Mesothelial cell of epicardium (in vitro differentiated cells): ENCODE measurements around the gene NUDT13. TPM values are rescaled to one million over a fixed set of nuclear protein-coding genes. Genes with fewer than 3 reads are reported as not detected.

Source experiments
- DNase-seq, 2 experiments: peaks; one replicate each; pipeline ENCODE4 v3.0.0; 2021; ENCODE audit warnings: low spot score in 2 of 2; ENCODE audit not compliant: unreplicated experiment in 2 of 2
- H3K27ac Mint-ChIP-seq: 2 replicates; pipeline ENCODE4 v1.8.0; 2021; ENCODE audit warnings: mixed read lengths
- H3K27me3 Mint-ChIP-seq: 2 replicates; pipeline ENCODE4 v1.8.0; 2021; ENCODE audit warnings: low read depth, mixed read lengths
- H3K36me3 Mint-ChIP-seq: 2 replicates; pipeline ENCODE4 v1.8.0; 2021; ENCODE audit warnings: mixed read lengths
- H3K4me1 Mint-ChIP-seq: 2 replicates; pipeline ENCODE4 v1.8.0; 2021; ENCODE audit warnings: mixed read lengths
- H3K4me3 Mint-ChIP-seq: 2 replicates; pipeline ENCODE4 v1.8.0; 2021; ENCODE audit warnings: mild to moderate bottlenecking, moderate library complexity, mixed read lengths
- H3K9me3 Mint-ChIP-seq: 2 replicates; pipeline ENCODE4 v1.8.0; 2021; ENCODE audit warnings: mixed read lengths
- CTCF ChIP-seq: fragments of 200-600 bp; sonication (generic); IDR thresholded peaks from one replicate; pipeline ENCODE4 v1.5.0; 2021; ENCODE audit warnings: antibody characterized with exemption; ENCODE audit not compliant: unreplicated experiment
- total RNA-seq: library from RNA; stranded (reverse); gene quantifications from 3 replicates; pipeline ENCODE4 v1.2.1, GENCODE V29; 2021

Gene NUDT13
- total RNA-seq, 1 donor from 2014 or later: 3.7 TPM

GRCh38 chr10:73166972-73167371, 56.7 kb downstream of the NUDT13 start:
- no peak for TF ChIP-seq CTCF

GRCh38 chr10:73167458-73167782, 57.2 kb downstream of the NUDT13 start:
- TF ChIP-seq CTCF: no peak
- peaks cover 8% of the 10 kb centered on the region for H3K9me3 Mint-ChIP-seq
- DNase-seq: no peak
- H3K36me3 Mint-ChIP-seq: peaks cover 25% of the 10 kb centered on the region
- peak overlapping the region; percentile 100 for H3K4me3 Mint-ChIP-seq
- H3K27me3 Mint-ChIP-seq: no peaks in the 10 kb centered on the region
- peaks cover 20% of the 10 kb centered on the region for H3K4me1 Mint-ChIP-seq
- H3K27ac Mint-ChIP-seq: peak overlapping the region; percentile 100

More at GRCh38 chr10:73166972-73167371, 56.7 kb downstream of the NUDT13 start:
- Mint-ChIP-seq H3K27me3 (no peaks in the 10 kb centered on the region), H3K4me3 (peak overlapping the region; percentile 100), H3K27ac (peak overlapping the region; percentile 100), H3K4me1 (peaks cover 20% of the 10 kb centered on the region), H3K36me3 (peaks cover 29% of the 10 kb centered on the region), H3K9me3 (peaks cover 11% of the 10 kb centered on the region)
- DNase-seq: no peak

GRCh38 chr10:73167783-73168464, 57.7 kb downstream of the NUDT13 start, which contains the start of the genes ECD and FAM149B1:
Gene ECD (minus strand): TSS chr10:73168008. CDS start chr10:73163937, 4,071 bp downstream.
Gene FAM149B1 (plus strand): TSS chr10:73168119. CDS start chr10:73168340, 221 bp downstream.
- peaks cover 22% of the 10 kb centered on the region for H3K36me3 Mint-ChIP-seq
- peaks cover 20% of the 10 kb centered on the region for H3K4me1 Mint-ChIP-seq
- peaks cover 8% of the 10 kb centered on the region for H3K9me3 Mint-ChIP-seq
- DNase-seq: peak; percentile 82 to 93
- H3K27ac Mint-ChIP-seq: peak within 1 kb of the TSS; percentile 100
- H3K4me3 Mint-ChIP-seq: peak within 1 kb of the TSS; percentile 100
- H3K27me3 Mint-ChIP-seq: no peaks in the 10 kb centered on the region
- no peak for TF ChIP-seq CTCF

GRCh38 chr10:73168465-73168803, 58.2 kb downstream of the NUDT13 start:
- no peaks in the 10 kb centered on the region for H3K27me3 Mint-ChIP-seq
- H3K4me3 Mint-ChIP-seq: peak overlapping the region; percentile 100
- H3K27ac Mint-ChIP-seq: peak overlapping the region; percentile 97
- peaks cover 20% of the 10 kb centered on the region for H3K4me1 Mint-ChIP-seq
- no peak for TF ChIP-seq CTCF
- peaks cover 19% of the 10 kb centered on the region for H3K36me3 Mint-ChIP-seq
- H3K9me3 Mint-ChIP-seq: peaks cover 8% of the 10 kb centered on the region
- DNase-seq: no peak

- H3K9me3 Mint-ChIP-seq: peaks cover 8% of the 10 kb centered on the region
- H3K27me3 Mint-ChIP-seq: no peaks in the 10 kb centered on the region
- H3K4me1 Mint-ChIP-seq: peaks cover 20% of the 10 kb centered on the region
- H3K4me3 Mint-ChIP-seq: no peak overlapping the region
- no peak for DNase-seq
- no peak overlapping the region for H3K27ac Mint-ChIP-seq
- TF ChIP-seq CTCF: no peak
- peaks cover 16% of the 10 kb centered on the region for H3K36me3 Mint-ChIP-seq
Observed at GRCh38 chr10:73169320-73169719, 59.1 kb downstream of the NUDT13 start.

GRCh38 chr10:73172867-73173266, 62.6 kb downstream of the NUDT13 start:
- Mint-ChIP-seq H3K27ac (no peak overlapping the region), H3K4me3 (no peak overlapping the region), H3K27me3 (no peaks in the 10 kb centered on the region), H3K36me3 (peaks cover 15% of the 10 kb centered on the region), H3K9me3 (no peaks in the 10 kb centered on the region), H3K4me1 (peaks cover 6% of the 10 kb centered on the region)
- no peak for TF ChIP-seq CTCF
- no peak for DNase-seq
